ENCODE data around the gene ATP13A4. TPM values are rescaled to one million over a fixed set of nuclear protein-coding genes. Genes with fewer than 3 reads are reported as not detected.
A peak's percentile ranks its signal among the peaks of the same experiment; 100 is the strongest.

The ATP13A4 gene
- total RNA-seq, 4 donors from 2014 or later = 197 to 348 (median 241) TPM

DNA sequence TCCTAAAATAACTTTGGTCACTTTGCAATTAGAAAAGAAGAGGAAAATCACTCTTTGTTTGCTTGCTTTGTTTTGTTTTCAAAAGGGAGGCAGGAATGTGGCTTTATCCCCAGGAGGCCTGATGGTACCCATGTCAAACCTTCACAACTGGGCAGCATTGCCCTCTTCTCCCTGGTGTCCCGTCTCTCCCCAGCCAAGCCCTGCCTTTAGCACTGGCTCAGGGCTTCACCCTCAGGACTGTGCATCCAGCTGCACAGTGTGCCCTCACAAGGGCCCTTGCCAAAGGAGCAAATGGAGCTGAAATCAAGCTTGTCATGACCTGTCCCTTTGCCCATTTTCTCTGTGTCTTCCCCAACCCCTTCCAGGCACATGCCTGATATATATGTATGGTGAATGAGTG, 147.0 kb downstream of the ATP13A4 start:
- 75 to 79% methylated on average over 1 of the region's 1 CpG for WGBS, 2 donors
- H3K27me3 ChIP-seq = no peaks in the 10 kb centered on the region
- intact Hi-C loops (cut with DNase I) = no loop called here
- DNase-seq = no peak
- peaks cover 0 to 27% of the 10 kb centered on the region in 2 donors for H3K36me3 ChIP-seq
- no peak overlapping the region for H3K27ac ChIP-seq
- H3K9me3 ChIP-seq = no peaks in the 10 kb centered on the region
- no peak overlapping the region for H3K4me3 ChIP-seq (replicated peaks in 1 of 3)
- H3K4me1 ChIP-seq = no peaks in the 10 kb centered on the region
- TF ChIP-seq, protein P1, sequence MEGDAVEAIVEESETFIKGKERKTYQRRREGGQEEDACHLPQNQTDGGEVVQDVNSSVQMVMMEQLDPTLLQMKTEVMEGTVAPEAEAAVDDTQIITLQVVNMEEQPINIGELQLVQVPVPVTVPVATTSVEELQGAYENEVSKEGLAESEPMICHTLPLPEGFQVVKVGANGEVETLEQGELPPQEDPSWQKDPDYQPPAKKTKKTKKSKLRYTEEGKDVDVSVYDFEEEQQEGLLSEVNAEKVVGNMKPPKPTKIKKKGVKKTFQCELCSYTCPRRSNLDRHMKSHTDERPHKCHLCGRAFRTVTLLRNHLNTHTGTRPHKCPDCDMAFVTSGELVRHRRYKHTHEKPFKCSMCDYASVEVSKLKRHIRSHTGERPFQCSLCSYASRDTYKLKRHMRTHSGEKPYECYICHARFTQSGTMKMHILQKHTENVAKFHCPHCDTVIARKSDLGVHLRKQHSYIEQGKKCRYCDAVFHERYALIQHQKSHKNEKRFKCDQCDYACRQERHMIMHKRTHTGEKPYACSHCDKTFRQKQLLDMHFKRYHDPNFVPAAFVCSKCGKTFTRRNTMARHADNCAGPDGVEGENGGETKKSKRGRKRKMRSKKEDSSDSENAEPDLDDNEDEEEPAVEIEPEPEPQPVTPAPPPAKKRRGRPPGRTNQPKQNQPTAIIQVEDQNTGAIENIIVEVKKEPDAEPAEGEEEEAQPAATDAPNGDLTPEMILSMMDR (IDR thresholded peaks at IDR 0.05) = no peak
- no peak for TF ChIP-seq POLR2A (IDR thresholded peaks at IDR 0.05)

DNA sequence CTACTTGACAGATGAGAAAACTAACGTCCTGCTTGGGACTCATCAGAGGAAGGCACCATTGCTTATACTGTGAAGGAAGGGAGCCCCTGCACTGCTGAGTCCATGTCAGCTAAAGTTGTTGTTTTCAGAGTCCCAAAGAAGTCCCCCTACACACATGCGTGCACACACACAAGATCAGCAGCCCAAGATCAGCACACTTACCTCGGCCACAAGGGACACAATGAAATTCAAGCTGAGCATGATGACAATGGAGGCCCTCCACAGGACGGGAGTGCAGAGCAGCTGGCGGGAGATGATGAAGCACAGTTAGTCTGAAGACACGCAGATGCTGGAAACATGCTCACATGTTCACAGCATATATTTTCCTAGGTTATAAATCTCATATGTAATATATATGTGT, 147.6 kb downstream of the ATP13A4 start:
- Histone ChIP-seq H3K27me3 (no peaks in the 10 kb centered on the region), H3K9me3 (no peaks in the 10 kb centered on the region), H3K27ac (no peak overlapping the region), H3K4me3 (replicated peaks in 1 of 3) (no peak overlapping the region), H3K36me3 (peaks cover 0 to 27% of the 10 kb centered on the region in 2 donors), H3K4me1 (no peaks in the 10 kb centered on the region)
- DNase-seq = no peak
- TF ChIP-seq POLR2A (IDR thresholded peaks at IDR 0.05) = no peak
- TF ChIP-seq, protein P1 (IDR thresholded peaks at IDR 0.05) = no peak
- intact Hi-C loops (cut with DNase I) = no loop called here
- WGBS, 2 donors = 82 to 88% methylated on average over 6 of the region's 6 CpGs

DNA sequence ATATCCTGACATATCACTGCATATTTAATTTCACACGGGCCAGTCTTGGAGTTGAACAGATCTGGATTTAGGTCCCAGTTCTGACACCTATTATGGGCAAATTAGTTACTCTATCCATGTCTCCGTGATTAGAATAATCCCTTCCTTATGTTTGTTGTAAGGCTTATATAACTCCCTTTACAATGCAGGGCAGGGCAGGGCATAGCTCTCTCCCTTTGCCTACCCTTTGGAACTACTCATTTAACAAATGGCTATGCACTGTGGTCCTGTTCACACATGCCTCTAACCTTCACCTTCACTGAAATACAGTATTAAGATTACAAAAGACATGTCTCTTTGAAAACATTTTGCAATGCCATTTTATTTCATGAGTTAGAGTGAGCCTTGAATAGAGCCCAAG, 151.4 kb downstream of the ATP13A4 start:
- intact Hi-C loops (cut with DNase I) = no loop called here
- Histone ChIP-seq H3K27ac (no peak overlapping the region), H3K4me3 (replicated peaks in 1 of 3) (no peak overlapping the region), H3K4me1 (peaks cover 20 to 30% of the 10 kb centered on the region in 2 donors), H3K27me3 (no peaks in the 10 kb centered on the region), H3K36me3 (peaks cover 0 to 19% of the 10 kb centered on the region in 2 donors), H3K9me3 (no peaks in the 10 kb centered on the region)
- WGBS, 2 donors = 90 to 94% methylated on average over 2 of the region's 2 CpGs
- TF ChIP-seq POLR2A (IDR thresholded peaks at IDR 0.05) = no peak
- TF ChIP-seq, protein P1 (IDR thresholded peaks at IDR 0.05) = no peak
- DNase-seq = no peak

DNA sequence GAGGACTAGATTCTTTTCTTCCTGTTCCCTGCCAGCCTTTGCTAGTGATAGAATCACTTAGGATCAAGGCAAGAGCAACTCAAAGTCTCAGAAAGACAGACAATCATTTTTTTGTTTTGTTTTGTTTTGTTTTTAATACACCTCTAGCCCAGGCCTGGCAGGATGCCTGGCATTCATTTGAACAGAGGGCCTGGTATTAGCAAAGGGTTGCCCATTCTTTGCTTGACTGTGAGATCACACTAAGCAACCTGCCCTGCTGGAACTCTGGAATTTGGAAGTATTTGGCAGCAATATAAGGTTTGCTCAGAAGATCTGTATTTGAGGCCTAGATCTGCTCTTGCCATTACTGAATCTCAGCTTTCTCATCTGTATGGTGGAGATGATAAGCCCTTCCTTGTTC, 154.4 kb downstream of the ATP13A4 start:
- H3K36me3 ChIP-seq = peaks cover 0 to 6% of the 10 kb centered on the region in 2 donors
- H3K27me3 ChIP-seq = no peaks in the 10 kb centered on the region
- no peak for TF ChIP-seq POLR2A (IDR thresholded peaks at IDR 0.05)
- TF ChIP-seq, protein P1 (IDR thresholded peaks at IDR 0.05) = no peak
- peak; percentile 92 to 94 for DNase-seq
- peak overlapping the region; percentile 72 to 85 (median 76) for H3K27ac ChIP-seq
- intact Hi-C loops (cut with DNase I) = no loop called here
- H3K4me1 ChIP-seq = peaks cover 43 to 59% of the 10 kb centered on the region in 2 donors
- no peaks in the 10 kb centered on the region for H3K9me3 ChIP-seq
- H3K4me3 ChIP-seq (replicated peaks in 1 of 3) = no peak overlapping the region

DNA sequence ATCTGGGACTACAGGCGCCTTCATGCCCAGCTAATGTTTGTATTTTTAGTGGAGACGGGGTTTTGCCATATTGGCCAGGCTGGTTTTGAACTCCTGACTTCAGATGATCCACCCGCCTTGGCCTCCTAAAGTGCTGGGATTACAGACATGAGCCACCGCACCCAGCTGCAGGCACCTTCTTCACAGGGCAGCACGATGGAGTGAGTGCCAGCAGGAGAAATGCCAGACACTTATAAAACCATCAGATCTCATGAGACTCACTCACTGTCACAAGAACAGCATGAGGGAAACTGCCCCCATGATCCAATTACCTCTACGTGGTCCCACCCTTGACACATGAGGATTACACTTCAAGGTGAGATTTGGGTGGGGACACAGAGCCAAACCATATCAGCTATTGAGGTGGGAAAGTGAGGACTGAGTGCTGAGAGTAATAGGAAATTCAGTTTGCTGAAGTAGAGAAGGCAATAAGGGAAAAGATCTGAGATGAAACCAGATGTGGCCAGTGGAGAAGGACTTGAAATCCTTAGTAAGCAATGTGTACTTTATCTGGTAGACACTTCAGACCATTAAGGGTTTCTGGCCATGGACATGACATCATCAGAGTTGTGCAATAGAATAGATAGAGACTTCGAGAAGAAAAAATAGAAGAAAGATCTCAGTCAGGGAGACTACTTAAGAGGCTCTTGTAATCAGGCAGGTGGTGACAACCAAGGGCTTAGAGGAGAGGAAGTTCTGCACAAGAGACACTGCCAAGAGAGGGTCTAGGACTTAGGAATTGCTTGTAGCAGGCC, 158.0 kb downstream of the ATP13A4 start:
- peak overlapping the region; percentile 1 to 82 (median 62) for H3K27ac ChIP-seq
- intact Hi-C loops (cut with DNase I) = no loop called here
- H3K27me3 ChIP-seq = no peaks in the 10 kb centered on the region
- no peak overlapping the region for H3K4me3 ChIP-seq (replicated peaks in 1 of 3)
- DNase-seq = peak; percentile 60 to 64
- H3K4me1 ChIP-seq = peaks cover 43 to 65% of the 10 kb centered on the region in 2 donors
- WGBS, 2 donors = 31 to 50% methylated on average over 7 of the region's 7 CpGs
- H3K36me3 ChIP-seq = no peaks in the 10 kb centered on the region
- peak in 1 of 2 donors; percentile 9 for TF ChIP-seq POLR2A (IDR thresholded peaks at IDR 0.05)
- TF ChIP-seq, protein P1 (IDR thresholded peaks at IDR 0.05) = no peak
- no peaks in the 10 kb centered on the region for H3K9me3 ChIP-seq

Measured in thyroid gland (tissue), 4 donors.